GM12878 (cell line): ENCODE results near the gene CLIC3. TPM values are rescaled to one million over a fixed set of nuclear protein-coding genes. Genes with fewer than 3 reads are reported as not detected.

ENCODE experiments used
- ATAC-seq: fragments of 200-7000 bp; cut with Tn5 transposase; 3 replicates; pipeline ENCODE4 v1.9.1; 2020; ENCODE audit warnings: mild to moderate bottlenecking, moderate library complexity
- BruUV-seq: library from RNA; stranded (reverse); fragments of 400-500 nt; replicated peaks from 2 replicates; lab custom pipeline; 2021; lab: Mats Ljungman, UMichigan
- CTCF ChIA-PET: fragments of 300-600 bp; sonication (Branson Sonifier 250); formaldehyde crosslinking; extraction: SDS; loops from one replicate; lab custom pipeline; 2021; ENCODE audit warnings: inconsistent platforms; lab: Yijun Ruan, JAX
- POLR2A ChIA-PET: fragments of 350-600 bp; formaldehyde crosslinking; extraction: SDS; loops from one replicate; lab custom pipeline; 2021; ENCODE audit warnings: inconsistent platforms; lab: Charles Lee
- RAD21 ChIA-PET: fragments of 300-600 bp; sonication (Branson Sonifier 250); formaldehyde crosslinking; loops from one replicate; lab custom pipeline; 2023; ENCODE audit warnings: antibody characterized with exemption; ENCODE audit not compliant: unreplicated experiment; lab: Charles Lee
- SMC1A ChIA-PET: fragments of 300-600 bp; sonication (Branson Sonifier 250); formaldehyde crosslinking; loops from one replicate; lab custom pipeline; 2023; ENCODE audit not compliant: unreplicated experiment, uncharacterized antibody; lab: Charles Lee
- DNase-seq: peaks from one replicate; pipeline ENCODE4 v3.0.0-alpha.2; 2011; ENCODE audit warnings: low read depth, low spot score
- FAIRE-seq: peaks from 3 replicates; lab custom pipeline; 2011; peaks lifted over from hg19 to GRCh38; lab: Jason Lieb, UNC
- H2AFZ ChIP-seq: 2 replicates; pipeline ENCODE4 v1.6.0; 2011; ENCODE audit warnings: low read depth, low read length, control low read depth; ENCODE audit not compliant: control insufficient read depth
- H3K27ac ChIP-seq: 2 replicates; pipeline ENCODE4 v1.5.1; 2011; ENCODE audit warnings: control low read depth; ENCODE audit not compliant: control insufficient read depth, insufficient read depth
- H3K27me3 ChIP-seq, 2 experiments: replicated peaks in 1 of 2; 2 replicates each; pipeline versions ENCODE4 v1.6.0 to v1.6.1; 2011; ENCODE audit warnings: low read length in 1 of 2; ENCODE audit not compliant: control insufficient read depth in 2 of 2, insufficient read depth in 2 of 2
- H3K36me3 ChIP-seq, 2 experiments: 2 replicates each; pipeline ENCODE4 v1.5.1; 2011; ENCODE audit warnings: low read length in 1 of 2; ENCODE audit not compliant: control insufficient read depth in 2 of 2, insufficient read depth in 2 of 2
- H3K4me1 ChIP-seq: 2 replicates; pipeline ENCODE4 v1.6.1; 2011; ENCODE audit warnings: mild to moderate bottlenecking, low read length, moderate library complexity, mixed read lengths; ENCODE audit not compliant: control insufficient read depth, insufficient read depth
- H3K4me2 ChIP-seq: 2 replicates; pipeline ENCODE4 v1.6.0; 2011; ENCODE audit warnings: control low read depth; ENCODE audit not compliant: control insufficient read depth, insufficient read depth
- H3K4me3 ChIP-seq: fragments of 200-600 bp; sonication (generic); 2 replicates; pipeline ENCODE4 v1.5.1; 2016
- H3K79me2 ChIP-seq: 2 replicates; pipeline ENCODE4 v1.6.0; 2011; ENCODE audit warnings: low read length; ENCODE audit not compliant: control insufficient read depth, insufficient read depth
- H3K9ac ChIP-seq: 2 replicates; pipeline ENCODE4 v1.8.0; 2011; ENCODE audit warnings: low read length, control low read depth, mixed read lengths; ENCODE audit not compliant: control insufficient read depth, insufficient read depth
- H3K9me3 ChIP-seq: replicated peaks from 3 replicates; pipeline ENCODE4 v1.5.1; 2011; ENCODE audit warnings: mild to moderate bottlenecking, low read length; ENCODE audit not compliant: control insufficient read depth, insufficient read depth
- H4K20me1 ChIP-seq: 2 replicates; pipeline ENCODE4 v1.6.0; 2011; ENCODE audit not compliant: control insufficient read depth, insufficient read depth
- BRCA1 ChIP-seq: IDR thresholded peaks from 2 replicates; pipeline ENCODE4 v1.6.1; 2011; ENCODE audit warnings: low read depth, low read length, improper control_type of control experiment
- CEBPZ ChIP-seq: fragments of 150-350 bp; IDR thresholded peaks from 2 replicates; pipeline ENCODE4 v1.6.1; 2016; ENCODE audit warnings: low read depth, low read length
- MYB ChIP-seq: fragments of 150-350 bp; IDR thresholded peaks from 2 replicates; pipeline ENCODE4 v1.6.1; 2014; ENCODE audit warnings: mild to moderate bottlenecking, low read depth, low read length, borderline replicate concordance
- NR2F1 ChIP-seq: fragments of 450-650 bp; conservative IDR thresholded peaks from 2 replicates; pipeline ENCODE4 v1.6.1; 2017; ENCODE audit warnings: mild to moderate bottlenecking
- SREBF1 ChIP-seq: IDR thresholded peaks from 2 replicates; pipeline ENCODE4 v1.6.1; 2012; ENCODE audit warnings: mild to moderate bottlenecking, low read length
- ZNF217 ChIP-seq: fragments of 450-650 bp; IDR thresholded peaks from 2 replicates; pipeline ENCODE4 v1.6.1; 2017; ENCODE audit warnings: antibody characterized with exemption, mild to moderate bottlenecking
- WGBS: methylation state at CpG from one replicate; pipeline ENCODE4 v1.1.6; 2016; ENCODE audit warnings: low lambda C conversion rate; ENCODE audit not compliant: insufficient replicate concordance, insufficient coverage; ENCODE audit errors: missing lambda C conversion rate; 5-methylcytosine and 5-hydroxymethylcytosine counted together
- in situ Hi-C: fragments of 300-500 bp; cut with MboI; formaldehyde crosslinking; loops from 9 replicates; pipeline ENCODE4 v1.14.3; 2018; ENCODE audit warnings: mixed read lengths
- intact Hi-C: fragments of 100-400 bp; cut with micrococcal nuclease; formaldehyde crosslinking; loops from one replicate; pipeline ENCODE4 v1.14.2; 2022; ENCODE audit not compliant: unreplicated experiment
- polyA plus RNA-seq, 11 experiments: library from polyadenylated mRNA; depleted of rRNA in 4 of 11; unstranded in 6 of 11; stranded (reverse) in 5 of 11; fragments of >200 nt; fragmentation: Nextera tagmentation in 4 of 11; fragmentation: Illumina TruSeq in 1 of 11; extraction: Ambion mirVana in 4 of 11; extraction: Trizol in 1 of 11; gene quantifications; 1 replicate in 1 of 11; 2 replicates in 10 of 11; pipeline versions ENCODE4 v1.2.1 to v1.2.3, GENCODE V29; 2011 to 2016; ENCODE audit warnings: inconsistent platforms in 2 of 11, missing spikeins in 2 of 11, low read depth in 1 of 11
- total RNA-seq, 4 experiments: library from RNA; depleted of rRNA in 3 of 4; stranded (reverse); fragments of >200 nt in 3 of 4; fragmentation: Illumina TruSeq in 1 of 4; extraction: Trizol in 1 of 4; gene quantifications; 2 replicates each; pipeline versions ENCODE4 v1.2.1 to v1.2.3, GENCODE V29; 2013 to 2021
- TF ChIP-seq, protein P1 (sequence below): fragments of 450-650 bp; formaldehyde crosslinking; IDR thresholded peaks from 2 replicates; pipeline ENCODE4 v1.4.0; 2020; ENCODE audit warnings: mild to moderate bottlenecking, moderate library complexity
- TF ChIP-seq, protein P2 (sequence below): fragments of 450-650 bp; IDR thresholded peaks from 2 replicates; pipeline ENCODE4 v1.6.1; 2017; ENCODE audit warnings: low read depth, mild to moderate bottlenecking, moderate library complexity

CLIC3 gene
- total and polyA plus RNA-seq, 10 of the 15 experiments (the other 5 are each of a cell fraction or from before 2014, with no cell fraction given) = 0.31 TPM; not detected in 9

- Histone ChIP-seq H3K36me3 (no peaks in the 10 kb centered on the region), H3K9me3 (no peaks in the 10 kb centered on the region), H4K20me1 (no peaks in the 10 kb centered on the region), H2AFZ (no peak overlapping the region), H3K79me2 (no peaks in the 10 kb centered on the region), H3K27ac (no peak overlapping the region), H3K4me1 (no peaks in the 10 kb centered on the region), H3K4me2 (no peak overlapping the region), H3K9ac (no peak overlapping the region), H3K27me3 (no peaks in the 10 kb centered on the region; a peak in 1 of 4 replicates), H3K4me3 (no peak overlapping the region)
- ChIA-PET RAD21 (no interaction called here), CTCF (interaction anchor here (2.0 kb wide), 1 partner anchor 57 kb away, joined by 5 read pairs; no protein-coding TSS in a partner anchor), POLR2A (no interaction called here), SMC1A (no interaction called here)
- TF ChIP-seq, protein P1, sequence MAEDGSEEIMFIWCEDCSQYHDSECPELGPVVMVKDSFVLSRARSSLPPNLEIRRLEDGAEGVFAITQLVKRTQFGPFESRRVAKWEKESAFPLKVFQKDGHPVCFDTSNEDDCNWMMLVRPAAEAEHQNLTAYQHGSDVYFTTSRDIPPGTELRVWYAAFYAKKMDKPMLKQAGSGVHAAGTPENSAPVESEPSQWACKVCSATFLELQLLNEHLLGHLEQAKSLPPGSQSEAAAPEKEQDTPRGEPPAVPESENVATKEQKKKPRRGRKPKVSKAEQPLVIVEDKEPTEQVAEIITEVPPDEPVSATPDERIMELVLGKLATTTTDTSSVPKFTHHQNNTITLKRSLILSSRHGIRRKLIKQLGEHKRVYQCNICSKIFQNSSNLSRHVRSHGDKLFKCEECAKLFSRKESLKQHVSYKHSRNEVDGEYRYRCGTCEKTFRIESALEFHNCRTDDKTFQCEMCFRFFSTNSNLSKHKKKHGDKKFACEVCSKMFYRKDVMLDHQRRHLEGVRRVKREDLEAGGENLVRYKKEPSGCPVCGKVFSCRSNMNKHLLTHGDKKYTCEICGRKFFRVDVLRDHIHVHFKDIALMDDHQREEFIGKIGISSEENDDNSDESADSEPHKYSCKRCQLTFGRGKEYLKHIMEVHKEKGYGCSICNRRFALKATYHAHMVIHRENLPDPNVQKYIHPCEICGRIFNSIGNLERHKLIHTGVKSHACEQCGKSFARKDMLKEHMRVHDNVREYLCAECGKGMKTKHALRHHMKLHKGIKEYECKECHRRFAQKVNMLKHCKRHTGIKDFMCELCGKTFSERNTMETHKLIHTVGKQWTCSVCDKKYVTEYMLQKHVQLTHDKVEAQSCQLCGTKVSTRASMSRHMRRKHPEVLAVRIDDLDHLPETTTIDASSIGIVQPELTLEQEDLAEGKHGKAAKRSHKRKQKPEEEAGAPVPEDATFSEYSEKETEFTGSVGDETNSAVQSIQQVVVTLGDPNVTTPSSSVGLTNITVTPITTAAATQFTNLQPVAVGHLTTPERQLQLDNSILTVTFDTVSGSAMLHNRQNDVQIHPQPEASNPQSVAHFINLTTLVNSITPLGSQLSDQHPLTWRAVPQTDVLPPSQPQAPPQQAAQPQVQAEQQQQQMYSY (CRISPR knock-in tag) = no peak
- TF ChIP-seq NR2F1 = 0 out of 2 replicates have a peak, but pooled peaks have one; percentile 23
- 49% methylated on average over 11 of the region's 11 CpGs for WGBS
- ATAC-seq (no peak), FAIRE-seq (no peak), DNase-seq (no peak)
- in situ Hi-C loops = no loop called here
- intact Hi-C loops = no loop called here
- no TSS peak for BruUV-seq
Observed at GRCh38 chr9:136972335-136972734, 24.0 kb downstream of the CLIC3 start.

DNA sequence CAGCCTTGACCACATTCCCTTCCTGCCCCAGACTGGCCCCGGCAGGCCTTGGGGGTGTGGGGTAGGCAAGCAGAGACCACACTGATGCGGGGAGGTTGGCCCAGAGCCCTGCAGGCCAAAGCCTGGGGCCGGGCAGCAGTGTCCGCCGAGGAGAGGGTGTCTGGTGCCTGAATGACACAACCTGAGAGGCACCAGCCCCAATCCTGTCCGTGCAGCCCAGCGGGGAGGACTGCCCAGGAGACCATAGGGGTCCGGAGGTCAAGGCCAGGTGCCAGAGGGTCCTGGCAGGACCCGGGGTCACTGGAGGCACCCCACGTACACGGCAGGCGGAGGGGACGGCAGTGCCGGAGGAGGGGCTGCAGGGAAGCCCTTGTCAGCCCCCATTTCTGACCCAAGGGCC, 24.6 kb downstream of the CLIC3 start:
- Histone ChIP-seq H3K4me2 (no peak overlapping the region), H3K4me1 (no peaks in the 10 kb centered on the region), H3K36me3 (no peaks in the 10 kb centered on the region), H2AFZ (no peak overlapping the region), H3K27me3 (no peaks in the 10 kb centered on the region; a peak in 1 of 4 replicates), H3K9ac (no peak overlapping the region), H4K20me1 (no peaks in the 10 kb centered on the region), H3K79me2 (no peaks in the 10 kb centered on the region), H3K4me3 (no peak overlapping the region), H3K9me3 (no peaks in the 10 kb centered on the region), H3K27ac (no peak overlapping the region)
- FAIRE-seq (no peak), ATAC-seq (no peak), DNase-seq (no peak)
- intact Hi-C loops = no loop called here
- SMC1A ChIA-PET = no interaction called here
- WGBS = 15% methylated on average over 14 of the region's 14 CpGs
- CTCF ChIA-PET = interaction anchor here (2.0 kb wide), 1 partner anchor 58 kb away, joined by 5 read pairs; no protein-coding TSS in a partner anchor
- RAD21 ChIA-PET = no interaction called here
- POLR2A ChIA-PET = no interaction called here
- in situ Hi-C loops = no loop called here
- BruUV-seq = no TSS peak
- TF ChIP-seq ZNF217 (no peak), MYB (no peak), CEBPZ (no peak), SREBF1 (no peak), BRCA1 (no peak)
- TF ChIP-seq, protein P2, sequence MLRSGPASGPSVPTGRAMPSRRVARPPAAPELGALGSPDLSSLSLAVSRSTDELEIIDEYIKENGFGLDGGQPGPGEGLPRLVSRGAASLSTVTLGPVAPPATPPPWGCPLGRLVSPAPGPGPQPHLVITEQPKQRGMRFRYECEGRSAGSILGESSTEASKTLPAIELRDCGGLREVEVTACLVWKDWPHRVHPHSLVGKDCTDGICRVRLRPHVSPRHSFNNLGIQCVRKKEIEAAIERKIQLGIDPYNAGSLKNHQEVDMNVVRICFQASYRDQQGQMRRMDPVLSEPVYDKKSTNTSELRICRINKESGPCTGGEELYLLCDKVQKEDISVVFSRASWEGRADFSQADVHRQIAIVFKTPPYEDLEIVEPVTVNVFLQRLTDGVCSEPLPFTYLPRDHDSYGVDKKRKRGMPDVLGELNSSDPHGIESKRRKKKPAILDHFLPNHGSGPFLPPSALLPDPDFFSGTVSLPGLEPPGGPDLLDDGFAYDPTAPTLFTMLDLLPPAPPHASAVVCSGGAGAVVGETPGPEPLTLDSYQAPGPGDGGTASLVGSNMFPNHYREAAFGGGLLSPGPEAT = no peak
